SK-N-MC (cell line): ENCODE data around the gene DENND1B.

Experiments used
- EZH2 ChIP-seq: fragments of 200-600 bp; sonication (generic); IDR thresholded peaks from one replicate; pipeline ENCODE4 v1.6.1; 2017; ENCODE audit warnings: antibody characterized with exemption
- POLR2AphosphoS5 ChIP-seq: IDR thresholded peaks from 2 replicates; pipeline ENCODE4 v1.6.1; 2012; ENCODE audit warnings: mild to moderate bottlenecking, low read depth, low read length, borderline replicate concordance

DNA sequence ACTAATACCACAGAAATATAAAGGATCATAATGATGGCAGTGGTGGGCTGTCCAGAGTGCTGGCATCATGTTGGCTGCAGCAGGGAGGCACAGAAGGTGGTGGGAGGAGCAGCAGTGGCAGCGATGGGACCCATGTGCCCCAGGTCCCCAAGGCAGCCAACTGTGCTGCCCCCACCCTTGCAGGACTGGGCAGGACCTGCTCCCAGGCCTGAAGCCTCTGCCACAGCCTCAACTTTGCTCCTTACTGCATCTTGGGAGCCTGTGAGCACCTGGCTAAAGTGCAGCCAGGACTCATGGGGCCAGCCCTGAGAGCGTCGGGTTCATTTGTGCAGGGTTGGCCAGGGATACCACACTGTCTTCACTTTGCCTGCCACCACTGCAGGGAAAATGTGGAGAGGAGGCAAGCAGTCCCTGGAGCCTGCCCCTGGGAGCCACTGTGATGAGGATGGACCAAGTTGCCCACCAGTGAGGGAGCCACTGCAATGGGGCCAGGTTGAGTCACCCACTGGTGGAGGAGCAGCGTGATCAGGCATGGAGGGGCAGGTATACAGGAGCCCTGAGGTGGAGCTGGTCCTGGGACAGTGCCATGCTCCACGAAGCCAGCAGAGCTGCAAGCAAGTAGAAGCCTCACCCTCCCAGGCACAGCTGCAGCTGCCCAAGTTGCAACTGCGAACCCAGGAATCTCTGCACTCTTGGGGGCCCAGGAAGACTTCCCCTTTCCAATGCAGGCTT is 25.3 kb upstream of the DENND1B start:
- TF ChIP-seq POLR2AphosphoS5 (no peak), EZH2 (no peak)
